ENCODE results near the gene HELZ.

Gene HELZ

DNA sequence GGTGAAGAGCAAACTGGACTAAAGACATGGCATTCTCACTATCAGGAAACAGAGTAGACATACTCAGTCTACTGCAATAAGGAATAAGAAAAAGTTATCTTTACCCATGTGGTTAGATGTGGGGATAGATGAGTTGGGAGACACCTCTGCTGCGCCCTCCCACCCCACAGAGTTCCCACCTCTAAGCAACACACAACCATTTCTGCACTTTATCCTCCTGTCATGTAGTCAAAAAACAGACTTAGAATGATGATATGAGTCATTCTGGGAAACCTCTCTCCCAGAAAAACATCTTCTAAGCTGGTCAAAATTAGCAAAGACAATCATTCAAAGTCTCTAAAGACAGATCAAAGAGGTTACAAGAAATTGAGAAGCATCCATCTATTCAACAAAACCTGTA, 105.7 kb downstream of the HELZ start:
- H3K36me3 ChIP-seq (ENCODE audit: control insufficient read depth in 1 of 2, insufficient read depth in 2 of 2, low read length in 2 of 2): peaks cover 15 to 31% of the 10 kb centered on the region in 2 donors
- H3K27ac ChIP-seq (ENCODE audit: low read length): no peak overlapping the region
- peaks cover 0 to 4% of the 10 kb centered on the region in 2 donors for H3K9me3 ChIP-seq (ENCODE audit: control insufficient read depth in 1 of 2, low read length in 2 of 2)
- no peak overlapping the region for H3K4me3 ChIP-seq (ENCODE audit: low read depth in 1 of 2, low read length in 2 of 2)
- H3K4me1 ChIP-seq (ENCODE audit: control insufficient read depth in 1 of 2, insufficient read depth in 2 of 2, low read length in 2 of 2): no peaks in the 10 kb centered on the region
- H3K27me3 ChIP-seq (ENCODE audit: low read depth, low read length): no peaks in the 10 kb centered on the region

DNA sequence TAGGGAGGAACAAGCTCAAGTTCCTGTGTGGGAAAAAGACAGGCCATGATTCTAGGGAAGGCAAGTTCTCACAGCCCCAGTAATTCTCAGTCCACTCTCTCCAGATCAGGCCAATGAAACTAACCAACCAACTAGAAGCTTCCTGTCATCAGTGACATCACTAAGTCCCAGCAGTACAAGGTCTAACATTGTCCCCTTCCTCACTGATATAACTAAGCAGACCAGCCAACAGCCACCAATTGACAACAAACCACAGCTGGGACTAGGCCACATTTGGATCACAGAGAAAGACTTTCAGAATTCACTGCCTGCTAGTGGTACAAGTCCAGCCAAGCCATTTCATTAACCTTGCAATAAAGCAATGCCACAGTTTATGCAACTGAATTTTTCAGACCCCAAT, 106.6 kb downstream of the HELZ start:
- H3K27ac ChIP-seq (ENCODE audit: low read length): no peak overlapping the region
- no peak overlapping the region for H3K4me3 ChIP-seq (ENCODE audit: low read depth in 1 of 2, low read length in 2 of 2)
- no peaks in the 10 kb centered on the region for H3K4me1 ChIP-seq (ENCODE audit: control insufficient read depth in 1 of 2, insufficient read depth in 2 of 2, low read length in 2 of 2)
- H3K36me3 ChIP-seq (ENCODE audit: control insufficient read depth in 1 of 2, insufficient read depth in 2 of 2, low read length in 2 of 2): peaks cover 12 to 36% of the 10 kb centered on the region in 2 donors
- H3K9me3 ChIP-seq (ENCODE audit: control insufficient read depth in 1 of 2, low read length in 2 of 2): peaks cover 0 to 4% of the 10 kb centered on the region in 2 donors
- no peaks in the 10 kb centered on the region for H3K27me3 ChIP-seq (ENCODE audit: low read depth, low read length)

DNA sequence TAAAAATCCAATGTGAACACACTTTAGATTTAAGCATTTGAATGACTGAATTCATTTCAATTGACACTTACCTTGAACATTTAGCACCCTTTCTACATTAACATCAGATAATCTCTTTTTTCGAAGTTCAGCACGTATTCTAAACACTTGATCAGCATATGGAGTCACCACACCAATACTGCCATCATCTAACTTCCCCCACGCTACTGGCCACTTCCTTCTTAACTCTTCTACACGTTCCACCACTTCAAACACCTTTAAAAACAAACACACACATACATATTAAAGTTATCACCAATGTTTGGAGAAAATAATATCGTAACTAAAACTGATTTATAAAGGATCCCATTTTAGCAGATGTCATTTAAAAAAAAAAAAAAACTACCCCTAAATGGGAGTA, 107.1 kb downstream of the HELZ start:
- Histone ChIP-seq H3K27ac (ENCODE audit: low read length) (no peak overlapping the region), H3K27me3 (ENCODE audit: low read depth, low read length) (no peaks in the 10 kb centered on the region), H3K4me1 (ENCODE audit: control insufficient read depth in 1 of 2, insufficient read depth in 2 of 2, low read length in 2 of 2) (no peaks in the 10 kb centered on the region), H3K36me3 (ENCODE audit: control insufficient read depth in 1 of 2, insufficient read depth in 2 of 2, low read length in 2 of 2) (peaks cover 12 to 31% of the 10 kb centered on the region in 2 donors), H3K9me3 (ENCODE audit: control insufficient read depth in 1 of 2, low read length in 2 of 2) (peaks cover 0 to 4% of the 10 kb centered on the region in 2 donors), H3K4me3 (ENCODE audit: low read depth in 1 of 2, low read length in 2 of 2) (no peak overlapping the region)

DNA sequence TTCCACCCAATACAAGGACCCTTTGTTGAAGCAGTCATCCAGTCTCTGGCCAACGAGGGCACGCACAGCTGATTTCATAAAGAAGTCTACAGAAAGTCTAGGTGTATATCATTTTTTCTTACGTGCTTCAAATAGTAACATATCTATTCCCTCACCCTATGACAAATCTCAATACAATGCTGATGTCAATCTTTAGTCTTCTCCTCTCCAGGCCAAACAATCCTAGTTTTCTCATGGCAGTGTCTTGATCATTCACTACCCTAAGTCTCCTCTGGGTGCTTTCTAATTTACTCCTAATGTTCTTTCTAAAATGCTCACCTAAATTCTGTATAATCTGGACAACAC, 108.0 kb downstream of the HELZ start:
- H3K27ac ChIP-seq (ENCODE audit: low read length): no peak overlapping the region
- H3K4me3 ChIP-seq (ENCODE audit: low read depth in 1 of 2, low read length in 2 of 2): no peak overlapping the region
- H3K27me3 ChIP-seq (ENCODE audit: low read depth, low read length): no peaks in the 10 kb centered on the region
- H3K36me3 ChIP-seq (ENCODE audit: control insufficient read depth in 1 of 2, insufficient read depth in 2 of 2, low read length in 2 of 2): peaks cover 16 to 30% of the 10 kb centered on the region in 2 donors
- peaks cover 0 to 1% of the 10 kb centered on the region in 2 donors for H3K9me3 ChIP-seq (ENCODE audit: control insufficient read depth in 1 of 2, low read length in 2 of 2)
- no peaks in the 10 kb centered on the region for H3K4me1 ChIP-seq (ENCODE audit: control insufficient read depth in 1 of 2, insufficient read depth in 2 of 2, low read length in 2 of 2)

DNA sequence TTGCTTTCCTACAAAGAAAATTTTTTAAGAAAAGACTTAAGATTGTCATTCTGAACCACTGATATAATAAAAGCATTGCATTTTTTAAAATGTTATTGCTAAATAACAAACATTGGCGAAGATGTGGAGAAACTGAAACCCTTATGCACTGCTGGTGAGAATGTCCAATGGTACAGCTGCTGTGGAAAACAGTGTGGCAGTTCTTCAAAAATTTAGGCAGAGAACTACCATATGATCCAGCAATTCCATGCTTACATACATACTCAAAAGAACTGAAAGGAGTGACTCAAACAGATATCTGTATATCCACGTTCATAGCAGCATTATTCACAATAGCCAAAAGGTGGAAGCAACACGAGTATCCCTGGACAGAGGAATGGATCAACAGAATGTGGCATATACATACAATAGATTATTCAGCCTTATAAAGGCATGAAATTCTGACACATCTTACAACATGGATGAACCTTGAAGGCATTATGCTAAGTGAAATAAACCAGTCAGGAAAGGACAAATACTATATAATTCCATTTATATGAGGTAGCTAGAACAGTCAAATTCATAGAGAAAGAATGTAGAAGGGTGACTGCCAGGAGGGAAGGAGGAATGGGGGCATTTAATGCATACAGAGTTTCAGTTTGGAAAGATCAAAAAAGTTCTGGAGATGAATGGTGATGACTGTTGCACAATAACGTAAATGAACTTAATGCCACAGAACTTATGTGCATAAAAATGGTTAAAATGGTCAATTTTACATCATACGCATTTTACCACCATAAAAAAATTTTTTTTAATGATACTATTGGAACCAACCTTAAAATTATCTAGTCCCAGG, 108.6 kb downstream of the HELZ start:
- H3K9me3 ChIP-seq (ENCODE audit: control insufficient read depth in 1 of 2, low read length in 2 of 2): no peaks in the 10 kb centered on the region

DNA sequence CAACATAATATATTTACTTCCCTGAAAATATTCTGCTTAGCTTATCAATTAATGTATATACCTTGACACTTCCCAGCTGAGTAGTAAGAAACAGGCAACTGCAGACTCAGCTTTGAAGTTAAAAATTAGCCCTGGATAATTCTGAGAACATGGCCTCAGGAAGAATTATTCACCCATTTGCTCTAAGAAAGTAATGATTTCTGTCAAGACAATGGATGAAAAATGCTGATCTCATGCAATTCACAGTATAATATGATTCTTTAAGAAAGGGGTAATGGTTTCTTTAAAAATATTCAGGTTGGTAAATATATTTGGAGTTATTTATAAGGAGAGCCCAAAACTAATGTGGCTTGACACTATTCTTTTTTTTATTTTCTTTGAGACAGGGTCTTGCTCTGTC, 111.8 kb downstream of the HELZ start:
- Histone ChIP-seq H3K4me3 (ENCODE audit: low read depth in 1 of 2, low read length in 2 of 2) (no peak overlapping the region), H3K36me3 (ENCODE audit: control insufficient read depth in 1 of 2, insufficient read depth in 2 of 2, low read length in 2 of 2) (peaks cover 21 to 34% of the 10 kb centered on the region in 2 donors), H3K27me3 (ENCODE audit: low read depth, low read length) (no peaks in the 10 kb centered on the region), H3K4me1 (ENCODE audit: control insufficient read depth in 1 of 2, insufficient read depth in 2 of 2, low read length in 2 of 2) (no peaks in the 10 kb centered on the region), H3K9me3 (ENCODE audit: control insufficient read depth in 1 of 2, low read length in 2 of 2) (no peaks in the 10 kb centered on the region), H3K27ac (ENCODE audit: low read length) (no peak overlapping the region)

More for the DNA sequence above, 108.6 kb downstream of the HELZ start:
- Histone ChIP-seq H3K27ac (ENCODE audit: low read length) (no peak overlapping the region), H3K4me3 (ENCODE audit: low read depth in 1 of 2, low read length in 2 of 2) (no peak overlapping the region), H3K36me3 (ENCODE audit: control insufficient read depth in 1 of 2, insufficient read depth in 2 of 2, low read length in 2 of 2) (peaks cover 18 to 28% of the 10 kb centered on the region in 2 donors), H3K4me1 (ENCODE audit: control insufficient read depth in 1 of 2, insufficient read depth in 2 of 2, low read length in 2 of 2) (no peaks in the 10 kb centered on the region), H3K27me3 (ENCODE audit: low read depth, low read length) (no peaks in the 10 kb centered on the region)

DNA sequence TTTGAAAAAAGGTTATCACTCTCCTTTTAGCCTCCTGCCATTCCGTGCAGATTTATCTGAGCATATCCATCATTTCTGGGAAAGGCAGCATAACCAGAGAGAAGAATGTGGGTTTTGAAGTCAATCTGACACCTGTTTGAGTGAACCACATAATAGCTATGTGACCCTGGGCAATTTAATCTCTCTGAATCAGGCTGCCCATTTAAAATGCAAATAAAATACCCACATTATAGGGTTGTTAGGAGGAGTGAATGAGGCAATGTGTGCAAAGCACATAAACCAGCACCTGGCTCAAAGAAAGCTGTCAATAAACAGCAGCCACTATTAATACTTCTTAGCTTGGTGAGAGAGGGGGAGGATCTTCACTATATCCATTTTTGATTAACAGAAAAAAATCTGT, 112.6 kb downstream of the HELZ start:
- H3K27me3 ChIP-seq (ENCODE audit: low read depth, low read length): no peaks in the 10 kb centered on the region
- H3K27ac ChIP-seq (ENCODE audit: low read length): no peak overlapping the region
- H3K36me3 ChIP-seq (ENCODE audit: control insufficient read depth in 1 of 2, insufficient read depth in 2 of 2, low read length in 2 of 2): peaks cover 17 to 37% of the 10 kb centered on the region in 2 donors
- no peaks in the 10 kb centered on the region for H3K9me3 ChIP-seq (ENCODE audit: control insufficient read depth in 1 of 2, low read length in 2 of 2)
- H3K4me3 ChIP-seq (ENCODE audit: low read depth in 1 of 2, low read length in 2 of 2): no peak overlapping the region
- H3K4me1 ChIP-seq (ENCODE audit: control insufficient read depth in 1 of 2, insufficient read depth in 2 of 2, low read length in 2 of 2): no peaks in the 10 kb centered on the region

DNA sequence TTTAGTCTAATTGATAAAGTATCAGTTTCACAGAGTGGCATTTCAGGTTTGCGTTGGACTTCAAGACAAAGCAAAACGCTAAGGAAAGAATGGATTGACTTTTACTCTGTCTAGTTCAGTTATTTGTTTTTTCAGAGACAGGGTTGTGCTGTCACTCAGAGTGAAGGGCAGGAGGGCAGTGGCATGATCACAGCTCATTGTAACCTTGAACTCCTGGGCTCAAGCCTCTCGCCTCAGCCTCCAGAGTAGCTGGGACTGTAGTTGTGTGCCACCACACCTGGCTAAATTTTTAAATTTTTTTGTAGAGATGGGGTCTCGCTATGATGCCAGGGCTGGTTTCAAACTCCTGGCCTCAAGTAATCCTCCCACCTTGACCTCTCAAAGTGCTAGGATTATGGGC, 114.2 kb downstream of the HELZ start:
- H3K9me3 ChIP-seq (ENCODE audit: control insufficient read depth in 1 of 2, low read length in 2 of 2): no peaks in the 10 kb centered on the region
- no peak overlapping the region for H3K27ac ChIP-seq (ENCODE audit: low read length)
- H3K27me3 ChIP-seq (ENCODE audit: low read depth, low read length): no peaks in the 10 kb centered on the region
- no peak overlapping the region for H3K4me3 ChIP-seq (ENCODE audit: low read depth in 1 of 2, low read length in 2 of 2)
- H3K4me1 ChIP-seq (ENCODE audit: control insufficient read depth in 1 of 2, insufficient read depth in 2 of 2, low read length in 2 of 2): no peaks in the 10 kb centered on the region
- H3K36me3 ChIP-seq (ENCODE audit: control insufficient read depth in 1 of 2, insufficient read depth in 2 of 2, low read length in 2 of 2): peaks cover 18 to 37% of the 10 kb centered on the region in 2 donors

DNA sequence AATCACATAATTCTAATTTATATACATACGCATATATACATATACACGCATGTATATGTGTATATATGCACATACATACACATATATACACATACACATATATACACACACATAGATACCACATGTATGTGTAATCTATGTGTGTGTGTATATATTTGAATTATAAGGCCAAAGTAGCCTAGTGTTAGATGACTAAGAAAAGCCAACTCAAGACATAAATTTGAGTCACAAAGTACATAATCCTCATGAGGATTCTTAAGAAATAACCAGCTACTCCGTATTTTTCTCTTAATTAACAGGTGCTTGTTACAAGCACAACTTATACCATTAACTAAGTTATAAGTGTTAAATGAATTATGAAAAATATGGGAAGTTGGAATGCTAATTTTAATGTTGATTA, 115.7 kb downstream of the HELZ start:
- H3K36me3 ChIP-seq (ENCODE audit: control insufficient read depth in 1 of 2, insufficient read depth in 2 of 2, low read length in 2 of 2): peaks cover 19 to 28% of the 10 kb centered on the region in 2 donors
- no peaks in the 10 kb centered on the region for H3K27me3 ChIP-seq (ENCODE audit: low read depth, low read length)
- no peak overlapping the region for H3K4me3 ChIP-seq (ENCODE audit: low read depth in 1 of 2, low read length in 2 of 2)
- no peak overlapping the region for H3K27ac ChIP-seq (ENCODE audit: low read length)
- no peaks in the 10 kb centered on the region for H3K4me1 ChIP-seq (ENCODE audit: control insufficient read depth in 1 of 2, insufficient read depth in 2 of 2, low read length in 2 of 2)
- no peaks in the 10 kb centered on the region for H3K9me3 ChIP-seq (ENCODE audit: control insufficient read depth in 1 of 2, low read length in 2 of 2)

DNA sequence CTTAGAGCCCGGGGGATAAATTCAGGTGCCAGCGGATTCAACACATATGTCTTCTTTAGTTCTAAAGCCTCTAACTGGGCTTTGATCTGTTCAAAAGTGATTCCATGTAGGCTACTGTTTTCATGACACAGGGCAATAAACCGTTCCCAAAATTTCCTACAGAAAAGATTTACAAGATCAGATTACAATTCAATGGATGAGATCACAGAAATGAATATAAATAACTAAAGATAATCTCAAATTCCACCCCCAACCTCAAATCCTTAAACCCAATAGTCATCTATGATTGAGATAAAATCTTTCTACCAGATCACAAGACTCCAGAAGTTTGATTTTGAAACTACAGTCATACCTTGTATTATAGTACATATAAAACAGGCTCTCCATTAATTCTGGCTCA, 116.3 kb downstream of the HELZ start:
- Histone ChIP-seq H3K9me3 (ENCODE audit: control insufficient read depth in 1 of 2, low read length in 2 of 2) (no peaks in the 10 kb centered on the region), H3K27me3 (ENCODE audit: low read depth, low read length) (no peaks in the 10 kb centered on the region), H3K4me3 (ENCODE audit: low read depth in 1 of 2, low read length in 2 of 2) (no peak overlapping the region), H3K4me1 (ENCODE audit: control insufficient read depth in 1 of 2, insufficient read depth in 2 of 2, low read length in 2 of 2) (no peaks in the 10 kb centered on the region), H3K27ac (ENCODE audit: low read length) (no peak overlapping the region), H3K36me3 (ENCODE audit: control insufficient read depth in 1 of 2, insufficient read depth in 2 of 2, low read length in 2 of 2) (peaks cover 19 to 24% of the 10 kb centered on the region in 2 donors)

DNA sequence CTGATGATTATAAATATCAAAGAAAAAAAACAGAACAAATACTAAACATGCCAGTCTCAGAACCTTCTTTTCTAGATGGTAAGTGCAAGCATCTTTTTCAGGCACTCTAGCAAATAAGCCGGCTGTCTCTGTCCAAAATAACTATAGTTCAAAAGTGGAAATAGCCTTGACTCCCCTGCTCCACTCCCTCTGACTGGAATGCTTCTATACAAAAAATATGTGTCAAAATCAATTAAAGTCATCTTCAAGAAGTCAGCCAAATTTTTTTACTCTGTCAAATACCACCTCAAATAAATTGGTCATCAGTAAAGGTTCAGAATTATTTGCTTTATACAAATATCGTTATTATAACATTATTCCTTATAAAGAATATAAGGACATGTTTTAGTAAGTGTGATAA, 117.1 kb downstream of the HELZ start:
- peaks cover 19 to 27% of the 10 kb centered on the region in 2 donors for H3K36me3 ChIP-seq (ENCODE audit: control insufficient read depth in 1 of 2, insufficient read depth in 2 of 2, low read length in 2 of 2)
- no peaks in the 10 kb centered on the region for H3K9me3 ChIP-seq (ENCODE audit: control insufficient read depth in 1 of 2, low read length in 2 of 2)
- H3K4me3 ChIP-seq (ENCODE audit: low read depth in 1 of 2, low read length in 2 of 2): no peak overlapping the region
- no peaks in the 10 kb centered on the region for H3K4me1 ChIP-seq (ENCODE audit: control insufficient read depth in 1 of 2, insufficient read depth in 2 of 2, low read length in 2 of 2)
- H3K27ac ChIP-seq (ENCODE audit: low read length): no peak overlapping the region
- H3K27me3 ChIP-seq (ENCODE audit: low read depth, low read length): no peaks in the 10 kb centered on the region

DNA sequence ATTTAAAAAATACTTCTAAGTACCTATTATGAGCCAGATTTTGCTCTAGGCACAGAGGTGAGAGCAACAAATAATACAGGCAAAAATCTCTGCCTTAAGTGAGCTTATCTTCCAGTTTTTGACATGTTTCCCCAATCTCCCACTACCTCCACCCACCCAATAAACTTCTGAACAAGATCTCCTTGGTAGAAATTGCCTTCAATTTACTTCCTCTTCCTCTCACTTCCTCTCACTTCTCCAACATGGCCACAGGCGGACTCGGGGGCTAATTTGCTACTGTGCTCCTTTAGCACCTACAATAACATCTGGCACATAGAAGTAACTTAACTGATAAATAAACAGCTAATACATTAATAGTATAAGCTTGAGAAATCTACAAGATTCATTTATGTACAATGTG, 118.0 kb downstream of the HELZ start:
- H3K9me3 ChIP-seq (ENCODE audit: control insufficient read depth in 1 of 2, low read length in 2 of 2): no peaks in the 10 kb centered on the region
- peaks cover 15 to 26% of the 10 kb centered on the region in 2 donors for H3K36me3 ChIP-seq (ENCODE audit: control insufficient read depth in 1 of 2, insufficient read depth in 2 of 2, low read length in 2 of 2)
- H3K27me3 ChIP-seq (ENCODE audit: low read depth, low read length): no peaks in the 10 kb centered on the region
- H3K27ac ChIP-seq (ENCODE audit: low read length): no peak overlapping the region
- no peak overlapping the region for H3K4me3 ChIP-seq (ENCODE audit: low read depth in 1 of 2, low read length in 2 of 2)
- H3K4me1 ChIP-seq (ENCODE audit: control insufficient read depth in 1 of 2, insufficient read depth in 2 of 2, low read length in 2 of 2): no peaks in the 10 kb centered on the region
